Measurements from ENCODE around the gene AHDC1. TPM values are rescaled to one million over a fixed set of nuclear protein-coding genes. Genes with fewer than 3 reads are reported as not detected.

The AHDC1 gene
- total RNA-seq, 2 donors from 2014 or later: 13.5 to 14.2 TPM

- Histone ChIP-seq H3K4me3 (peak overlapping the region; percentile 57 to 68), H3K27ac (peak overlapping the region; percentile 81 to 93 (median 88)), H3K4me1 (peaks cover 50% of the 10 kb centered on the region), H3K9me3 (no peaks in the 10 kb centered on the region), H3K36me3 (replicated peaks in 1 of 2; ENCODE audit: insufficient read depth in 1 of 2, low read depth in 2 of 2) (no peaks in the 10 kb centered on the region), H3K27me3 (no peaks in the 10 kb centered on the region)
- 3 to 5% methylated on average over 17 to 36 of the region's 54 CpGs for WGBS, 2 donors
- intact Hi-C loops (cut with DNase I): no loop called here
- ATAC-seq (peak; percentile 36), DNase-seq (peak; percentile 69 to 78 (median 72))
- no peak for TF ChIP-seq POLR2A (IDR thresholded peaks at IDR 0.05)
- TF ChIP-seq, protein P1, sequence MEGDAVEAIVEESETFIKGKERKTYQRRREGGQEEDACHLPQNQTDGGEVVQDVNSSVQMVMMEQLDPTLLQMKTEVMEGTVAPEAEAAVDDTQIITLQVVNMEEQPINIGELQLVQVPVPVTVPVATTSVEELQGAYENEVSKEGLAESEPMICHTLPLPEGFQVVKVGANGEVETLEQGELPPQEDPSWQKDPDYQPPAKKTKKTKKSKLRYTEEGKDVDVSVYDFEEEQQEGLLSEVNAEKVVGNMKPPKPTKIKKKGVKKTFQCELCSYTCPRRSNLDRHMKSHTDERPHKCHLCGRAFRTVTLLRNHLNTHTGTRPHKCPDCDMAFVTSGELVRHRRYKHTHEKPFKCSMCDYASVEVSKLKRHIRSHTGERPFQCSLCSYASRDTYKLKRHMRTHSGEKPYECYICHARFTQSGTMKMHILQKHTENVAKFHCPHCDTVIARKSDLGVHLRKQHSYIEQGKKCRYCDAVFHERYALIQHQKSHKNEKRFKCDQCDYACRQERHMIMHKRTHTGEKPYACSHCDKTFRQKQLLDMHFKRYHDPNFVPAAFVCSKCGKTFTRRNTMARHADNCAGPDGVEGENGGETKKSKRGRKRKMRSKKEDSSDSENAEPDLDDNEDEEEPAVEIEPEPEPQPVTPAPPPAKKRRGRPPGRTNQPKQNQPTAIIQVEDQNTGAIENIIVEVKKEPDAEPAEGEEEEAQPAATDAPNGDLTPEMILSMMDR (IDR thresholded peaks at IDR 0.05): no peak
Measured at GRCh38 chr1:27602462-27603308, 1.3 kb downstream of the AHDC1 start.

DNA sequence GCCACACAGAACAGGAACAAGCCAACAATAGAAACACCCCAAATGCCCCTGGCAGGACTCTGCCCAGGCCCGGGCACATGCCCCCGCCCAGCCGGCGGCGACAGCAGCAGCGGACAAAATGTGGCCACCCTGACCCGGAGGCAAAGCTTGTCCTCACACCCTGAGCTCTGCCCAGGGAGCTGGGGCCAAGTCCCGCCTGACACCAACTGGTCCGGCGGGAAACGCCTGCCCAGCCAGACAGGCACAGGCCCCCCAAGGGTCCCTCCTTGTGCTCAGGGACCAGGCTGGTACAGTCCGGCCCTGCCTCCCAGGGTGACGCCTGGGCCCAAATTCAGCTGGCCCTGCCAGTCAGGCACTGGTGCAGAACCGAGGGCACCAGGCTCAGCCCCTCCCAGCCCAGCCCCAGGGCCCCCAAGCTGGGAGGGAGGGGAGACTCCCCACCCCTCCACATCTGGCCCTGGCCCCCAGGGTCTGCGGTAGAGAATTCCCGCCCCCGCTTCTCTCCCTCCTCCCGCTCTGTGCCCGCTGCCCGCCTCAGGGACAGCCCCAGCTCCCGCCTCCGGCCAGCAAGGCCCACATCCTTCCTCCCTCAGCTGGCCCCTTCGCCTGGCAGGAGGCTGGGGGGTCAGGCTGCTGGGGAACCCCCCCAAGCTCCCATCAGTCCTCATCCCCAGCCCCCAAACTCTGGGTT lies 2.0 kb downstream of the AHDC1 start:
- ATAC-seq: peak; percentile 9
- Histone ChIP-seq H3K9me3 (no peaks in the 10 kb centered on the region), H3K27ac (peak overlapping the region; percentile 81 to 93 (median 88)), H3K4me3 (peak overlapping the region in 1 of 2 donors; percentile 68), H3K27me3 (no peaks in the 10 kb centered on the region), H3K36me3 (replicated peaks in 1 of 2; ENCODE audit: insufficient read depth in 1 of 2, low read depth in 2 of 2) (no peaks in the 10 kb centered on the region), H3K4me1 (peaks cover 50% of the 10 kb centered on the region)
- WGBS, 2 donors: 5 to 7% methylated on average over 4 to 19 of the region's 23 CpGs
- intact Hi-C loops (cut with DNase I): no loop called here
- TF ChIP-seq POLR2A (IDR thresholded peaks at IDR 0.05): peak in 2 of 3 donors; percentile 16 to 25
- TF ChIP-seq, protein P1 (IDR thresholded peaks at IDR 0.05): no peak
- peak; percentile 41 to 74 (median 54) for DNase-seq

GRCh38 chr1:27601321-27601770 lies 2.6 kb downstream of the AHDC1 start:
- DNase-seq: no peak
- intact Hi-C loops (cut with DNase I): no loop called here
- no peaks in the 10 kb centered on the region for H3K36me3 ChIP-seq (replicated peaks in 1 of 2; ENCODE audit: insufficient read depth in 1 of 2, low read depth in 2 of 2)
- no peak for ATAC-seq
- H3K27me3 ChIP-seq: no peaks in the 10 kb centered on the region
- peak overlapping the region; percentile 81 to 93 (median 88) for H3K27ac ChIP-seq
- peaks cover 50% of the 10 kb centered on the region for H3K4me1 ChIP-seq
- no peak for TF ChIP-seq POLR2A (IDR thresholded peaks at IDR 0.05)
- TF ChIP-seq, protein P1 (IDR thresholded peaks at IDR 0.05): no peak
- H3K9me3 ChIP-seq: no peaks in the 10 kb centered on the region
- H3K4me3 ChIP-seq: no peak overlapping the region

DNA sequence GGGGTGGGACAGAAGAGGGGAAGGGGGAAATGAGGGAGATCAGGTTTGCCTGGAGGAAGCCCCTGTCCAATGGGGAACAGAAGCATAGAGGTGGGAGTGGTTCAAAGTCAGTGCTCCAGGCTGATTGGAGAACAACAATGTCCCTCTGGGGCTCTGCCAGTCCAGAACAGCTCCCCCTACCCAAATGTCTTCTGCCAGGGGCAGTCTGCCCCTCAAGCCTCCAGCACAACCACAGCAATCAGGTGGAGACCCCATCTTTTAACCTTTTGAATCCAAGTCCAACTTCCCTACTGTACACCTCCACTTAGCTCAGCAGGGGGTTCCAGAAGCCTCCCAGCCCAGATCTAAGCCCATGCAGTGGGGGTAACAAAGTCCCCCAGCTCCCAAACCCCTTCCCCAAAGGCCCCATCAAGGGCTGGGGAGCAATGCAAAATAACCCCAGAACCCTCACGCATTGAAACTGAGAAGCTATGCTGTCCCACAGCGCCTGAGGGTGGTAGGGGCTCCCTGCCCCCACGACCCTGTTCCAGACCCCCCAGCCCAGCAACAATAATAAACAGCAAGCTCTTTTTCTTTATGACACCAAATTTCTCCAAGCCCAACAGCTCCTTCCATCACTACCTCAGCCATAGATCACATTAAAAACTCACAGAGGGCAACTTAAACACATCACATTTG lies 3.3 kb downstream of the AHDC1 start:
- Histone ChIP-seq H3K27me3 (no peaks in the 10 kb centered on the region), H3K27ac (peak overlapping the region in 3 of 4 donors; percentile 81 to 92 (median 85)), H3K4me1 (peaks cover 50% of the 10 kb centered on the region), H3K4me3 (no peak overlapping the region), H3K36me3 (replicated peaks in 1 of 2; ENCODE audit: insufficient read depth in 1 of 2, low read depth in 2 of 2) (no peaks in the 10 kb centered on the region), H3K9me3 (no peaks in the 10 kb centered on the region)
- DNase-seq (no peak), ATAC-seq (no peak)
- TF ChIP-seq POLR2A (IDR thresholded peaks at IDR 0.05): no peak
- TF ChIP-seq, protein P1 (IDR thresholded peaks at IDR 0.05): no peak
- 63 to 75% methylated on average over 3 of the region's 3 CpGs for WGBS, 2 donors
- intact Hi-C loops (cut with DNase I): no loop called here
